GM21360 (cell line): Measurements from ENCODE around the gene ODC1.

ENCODE experiments used
- ATAC-seq: cut with Tn5 transposase; IDR thresholded peaks from one replicate; pipeline ENCODE4 v1.9.1; 2021; ENCODE audit warnings: mild to moderate bottlenecking, moderate library complexity; ENCODE audit not compliant: unreplicated experiment

The ODC1 gene

DNA sequence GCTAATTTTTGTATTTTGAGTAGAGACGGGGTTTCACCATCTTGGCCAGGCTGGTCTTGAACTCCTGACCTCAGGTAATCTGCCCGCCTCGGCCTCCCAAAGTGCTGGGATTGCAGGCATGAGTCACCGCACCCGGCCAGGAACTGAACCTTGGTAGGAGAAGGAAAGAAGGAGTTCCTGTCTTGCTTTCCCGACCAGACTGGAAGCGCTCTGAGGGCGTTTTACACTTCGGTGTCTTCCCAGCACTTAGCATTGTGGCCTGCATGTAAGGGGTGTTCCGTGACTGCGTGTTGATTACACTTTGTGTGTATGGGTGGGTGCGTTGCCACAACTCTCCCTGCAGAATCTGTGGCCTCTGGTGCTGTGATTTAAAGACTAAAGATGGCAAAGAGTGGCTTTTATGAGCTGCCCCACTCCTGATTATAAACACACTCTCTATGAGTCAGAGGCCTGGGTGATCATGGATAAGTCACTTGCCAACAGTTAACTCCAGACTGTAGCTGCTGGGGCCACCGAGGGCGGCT, 46.0 kb downstream of the ODC1 start:
- no peak for ATAC-seq

DNA sequence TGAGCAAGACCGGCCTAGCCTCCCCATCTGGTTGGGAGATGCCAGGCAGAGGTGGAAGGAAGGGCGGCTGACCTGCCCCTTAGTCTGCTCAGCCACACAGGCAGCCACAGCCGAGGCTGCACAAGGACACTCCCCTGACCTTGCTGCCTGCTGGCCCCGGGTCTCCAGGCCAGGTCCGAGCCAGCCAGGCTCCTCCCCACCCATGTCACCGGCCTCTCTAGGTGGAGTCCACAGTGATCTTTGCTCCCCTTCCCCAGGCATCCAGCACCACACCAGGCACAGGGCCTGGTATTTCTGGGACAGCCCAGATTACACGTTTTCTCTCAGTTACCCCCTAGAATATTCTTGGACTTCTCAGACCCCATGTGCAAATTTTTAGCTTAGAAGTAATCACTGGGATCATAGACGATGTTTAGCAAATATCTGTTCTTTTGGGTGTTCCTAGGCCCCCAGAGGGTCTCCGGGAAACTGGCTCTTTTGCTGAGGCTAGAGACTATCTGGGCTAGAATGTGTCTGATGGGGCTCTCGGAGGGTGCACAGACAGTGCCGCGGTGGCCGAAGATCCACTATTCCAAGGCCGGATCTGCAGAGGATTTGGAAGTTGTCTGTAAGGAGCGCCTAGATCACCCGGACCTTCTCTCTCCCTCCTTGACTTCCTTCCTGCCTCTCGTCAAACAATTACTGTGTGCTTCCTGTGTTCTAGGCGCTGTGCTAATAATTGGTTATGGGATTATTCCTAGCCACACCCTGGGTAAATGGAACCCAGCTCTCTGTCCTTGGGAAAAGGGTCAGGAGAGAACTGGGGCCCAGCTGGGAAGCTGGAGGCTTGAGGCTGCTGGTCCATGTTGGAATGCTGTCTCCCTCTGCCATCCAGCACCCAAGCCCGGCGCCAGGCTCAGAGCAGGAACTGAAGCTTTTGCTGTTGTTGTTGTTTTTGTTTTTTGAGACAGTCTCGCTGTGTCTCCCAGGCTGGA, 46.9 kb downstream of the ODC1 start:
- no peak for ATAC-seq

DNA sequence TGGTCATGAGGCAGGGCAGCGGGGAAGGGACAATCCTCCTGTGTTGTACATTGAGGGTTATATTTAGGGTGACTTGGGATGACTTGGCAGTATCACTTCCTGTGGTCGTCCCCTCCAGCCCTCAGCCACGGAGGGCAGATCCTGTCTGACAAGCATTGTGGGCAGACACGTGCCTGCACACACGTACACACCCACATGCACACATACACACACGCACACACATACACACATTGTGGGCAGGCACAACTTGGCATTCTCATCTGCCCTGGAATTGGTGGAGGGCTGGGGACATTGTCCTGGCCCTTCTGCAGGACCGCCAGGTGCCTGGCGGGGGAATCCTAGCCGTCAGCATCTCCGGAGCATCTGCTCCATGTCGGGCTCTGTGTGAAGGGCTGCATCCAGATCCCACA, 47.6 kb downstream of the ODC1 start:
- no peak for ATAC-seq

DNA sequence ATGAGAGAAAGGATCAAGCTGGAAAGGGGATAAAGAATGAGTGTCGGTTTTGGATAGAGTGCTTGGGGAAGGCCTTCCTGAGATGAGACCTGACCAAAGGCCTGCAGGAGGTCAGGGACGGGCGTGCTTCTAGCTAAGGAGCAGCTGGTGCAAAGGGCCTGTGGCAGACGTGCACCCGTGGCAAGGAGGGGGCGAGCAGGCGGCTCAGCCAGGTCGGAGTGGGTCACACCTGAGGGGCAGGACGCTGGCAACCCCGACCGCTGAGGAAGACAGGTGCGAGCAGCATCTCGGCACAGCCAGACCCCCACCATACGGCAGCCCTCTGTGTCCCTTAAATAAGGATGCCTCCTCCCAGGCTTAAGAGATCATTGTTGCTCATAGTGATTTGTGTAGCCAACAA, 48.1 kb downstream of the ODC1 start:
- ATAC-seq, result no peak

DNA sequence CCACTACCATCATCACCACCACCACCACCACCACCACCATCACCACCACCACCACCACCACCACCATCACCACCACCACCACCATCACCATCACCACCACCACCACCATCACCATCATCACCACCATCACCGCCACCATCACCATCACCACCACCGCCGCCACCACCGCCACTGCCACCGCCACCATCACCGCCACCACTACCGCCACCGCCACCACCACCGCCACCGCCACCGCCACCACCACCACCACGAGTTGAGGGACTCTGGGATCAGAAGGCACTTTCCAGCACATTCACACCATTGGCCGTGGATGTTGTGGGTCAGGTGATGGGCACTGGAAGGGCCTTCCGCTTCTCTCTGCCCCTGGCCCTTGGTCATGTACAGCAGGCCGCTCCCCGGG, 48.8 kb downstream of the ODC1 start:
- ATAC-seq, result no peak

DNA sequence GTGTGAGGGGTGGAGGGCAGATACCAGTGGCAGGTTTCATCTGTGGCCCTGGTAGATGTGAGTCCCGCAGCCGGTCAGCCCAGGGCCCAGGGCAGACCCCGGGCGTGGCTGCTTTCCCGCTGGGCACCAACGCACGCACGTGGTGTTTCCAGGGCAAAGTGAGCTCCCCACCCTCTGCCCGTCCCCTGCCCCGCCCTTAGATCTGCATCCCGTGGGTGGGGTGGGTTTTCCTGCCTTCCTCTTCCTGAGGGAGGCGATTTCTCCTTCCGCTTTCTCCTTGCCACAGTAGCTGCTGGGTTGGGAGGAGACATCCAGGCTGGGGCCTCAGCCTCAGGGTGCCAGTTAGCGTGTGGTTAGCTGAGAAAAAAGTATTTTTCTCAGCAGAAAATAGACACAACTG, 49.6 kb downstream of the ODC1 start:
- ATAC-seq, result no peak

DNA sequence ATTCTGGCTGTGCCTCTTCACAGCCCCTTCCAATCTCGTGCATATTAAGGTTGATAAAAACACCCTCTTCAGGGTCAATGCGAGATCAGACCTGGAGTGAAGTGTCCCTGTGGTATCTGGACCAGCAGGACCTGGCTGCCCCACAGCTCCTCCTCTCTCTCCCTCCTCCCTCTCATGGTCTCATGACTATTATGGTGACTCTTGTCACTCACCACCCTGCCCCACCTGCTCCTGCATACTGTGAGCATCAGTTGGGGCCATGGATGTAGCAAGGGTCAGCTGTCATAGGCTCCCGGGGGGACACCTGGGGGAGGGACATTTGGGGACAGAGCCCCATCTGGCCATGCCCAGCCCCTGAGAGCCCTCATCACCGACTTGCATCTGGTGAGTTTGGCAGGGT, 50.2 kb downstream of the ODC1 start:
- no peak for ATAC-seq

DNA sequence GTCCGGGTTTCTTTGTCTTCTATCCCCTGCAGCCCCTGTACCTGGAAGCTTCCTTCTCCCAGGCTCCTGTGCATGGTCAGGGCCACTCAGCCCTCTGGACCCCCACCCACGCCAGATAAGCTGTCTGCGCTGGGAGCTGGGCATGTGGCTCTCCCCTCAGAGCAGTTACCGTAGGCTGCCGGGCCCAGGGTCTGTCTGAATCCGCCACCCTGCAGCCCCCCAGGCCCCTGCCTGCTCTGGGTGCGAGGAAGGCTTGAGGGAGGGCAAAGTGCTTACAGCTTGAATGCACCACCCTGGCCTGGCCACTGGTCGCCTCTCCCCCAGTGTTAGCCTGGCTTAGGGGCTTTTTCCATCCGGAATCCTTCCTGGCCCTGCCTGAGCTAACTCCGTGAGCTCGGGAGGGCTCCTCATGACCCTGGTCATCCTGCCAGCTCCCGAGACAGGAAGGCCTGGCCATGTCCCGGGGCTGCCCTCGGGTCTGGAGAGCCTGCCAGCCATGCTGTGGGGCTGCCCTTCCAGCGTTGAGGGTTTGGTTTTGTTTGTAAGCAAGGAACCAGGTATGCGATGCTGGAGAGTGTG, 50.7 kb downstream of the ODC1 start:
- ATAC-seq, result no peak

DNA sequence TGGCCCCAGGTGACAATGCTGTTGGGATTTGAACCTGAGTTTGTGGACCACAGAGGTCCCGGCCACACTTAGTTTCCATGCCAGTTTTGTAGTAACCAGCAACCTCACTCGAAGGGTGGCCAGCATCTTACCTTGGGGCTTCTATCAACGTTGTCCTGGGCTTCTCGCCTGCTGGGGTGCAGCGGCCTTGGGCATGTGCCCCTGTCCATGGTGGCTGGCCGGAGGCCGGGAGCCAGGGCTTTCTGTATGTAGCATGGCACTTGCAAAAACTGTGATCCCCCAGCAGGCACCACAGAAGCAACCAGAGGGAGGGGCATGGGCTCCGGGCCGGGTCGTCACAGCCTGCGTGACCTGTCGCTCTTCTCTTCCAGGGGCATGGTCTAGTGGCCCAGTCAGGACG, 51.7 kb downstream of the ODC1 start:
- no peak for ATAC-seq

DNA sequence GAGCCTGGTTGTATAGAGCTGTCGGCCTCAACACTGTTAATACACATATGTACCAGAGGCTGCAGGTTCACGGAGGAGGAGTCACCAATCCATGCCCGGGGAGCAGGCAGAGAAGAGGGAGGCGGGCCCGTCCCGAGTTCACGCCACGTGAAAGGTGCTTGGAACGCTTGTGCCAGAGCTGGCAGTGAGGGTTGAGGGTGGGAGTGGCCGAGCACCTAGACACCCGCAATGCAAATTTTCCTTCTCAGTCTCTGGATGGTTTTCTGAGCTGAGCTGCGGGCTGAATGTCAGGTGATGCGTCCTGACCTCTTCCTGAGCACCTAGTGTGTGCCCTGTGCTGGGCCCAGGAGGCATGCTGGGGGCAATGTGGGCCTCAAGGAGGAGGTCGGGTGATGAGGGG, 52.2 kb downstream of the ODC1 start:
- no peak for ATAC-seq

DNA sequence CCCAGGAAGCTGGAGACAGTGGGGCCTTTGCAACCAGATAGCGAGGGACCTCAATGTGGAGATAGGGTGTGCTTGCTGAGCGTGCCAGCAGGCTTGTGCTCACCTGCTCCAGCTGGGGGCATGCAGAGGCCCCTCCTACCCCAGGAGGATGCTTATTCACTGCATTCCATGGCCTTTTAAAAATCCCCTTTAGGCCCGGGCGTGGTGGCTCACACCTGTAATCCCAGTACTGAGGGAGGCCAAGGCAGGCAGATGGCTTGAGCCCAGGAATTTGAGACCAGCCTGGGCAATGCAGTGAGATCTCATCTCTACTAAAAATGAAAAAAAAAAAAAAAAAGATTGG, 54.5 kb downstream of the ODC1 start:
- no peak for ATAC-seq

DNA sequence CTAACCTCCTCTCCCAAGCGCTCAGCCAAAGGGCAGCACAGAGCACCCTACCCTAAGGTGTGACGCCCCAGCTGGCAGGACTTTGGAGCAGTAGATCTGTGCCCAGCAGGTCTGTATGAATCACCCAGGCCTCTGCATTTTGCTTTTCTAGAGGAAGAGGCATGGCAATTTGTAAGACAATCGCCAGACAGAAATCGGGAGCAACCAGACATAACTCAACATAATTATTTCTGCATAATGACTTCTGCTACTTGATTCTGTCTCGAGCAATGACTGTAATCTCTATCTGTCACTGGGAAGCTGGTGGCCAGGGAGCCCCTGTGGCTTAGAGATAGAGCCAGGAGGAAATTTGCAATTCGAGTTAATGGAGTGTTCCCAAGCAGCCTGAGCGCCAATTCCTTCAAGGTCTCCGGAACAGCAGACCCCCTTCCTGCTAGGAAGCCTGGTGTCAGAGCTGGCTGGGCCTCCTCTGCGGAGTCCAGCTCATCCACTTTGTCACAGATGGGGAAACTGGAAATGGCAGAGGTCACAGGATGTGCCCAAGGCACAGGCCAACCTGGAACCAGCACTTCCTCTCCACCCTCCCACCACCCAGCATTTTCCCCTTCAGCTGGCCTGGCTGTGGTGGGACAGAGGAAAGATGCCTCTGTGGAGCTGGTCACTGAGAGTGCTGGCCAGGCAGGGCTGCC, 55.0 kb downstream of the ODC1 start:
- ATAC-seq, result no peak

DNA sequence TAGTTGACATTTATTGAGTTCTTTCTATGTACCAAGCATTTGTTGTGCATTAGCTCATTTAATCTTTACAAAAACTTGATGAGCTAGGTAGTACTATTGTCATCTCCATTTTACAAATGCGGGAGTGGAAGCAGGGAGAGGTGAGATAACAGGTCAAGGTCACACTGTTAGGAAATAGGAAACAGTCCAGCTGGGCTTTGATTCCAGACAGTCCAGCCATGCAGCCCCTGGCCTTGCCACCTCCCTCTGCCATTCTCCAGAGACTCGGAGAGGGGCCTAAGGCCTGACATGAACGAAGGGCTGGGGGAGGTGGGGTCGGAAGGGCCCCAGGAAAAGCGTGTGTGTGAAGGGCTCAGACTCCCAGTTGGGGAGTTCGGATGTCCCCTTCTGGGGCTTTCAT, 55.6 kb downstream of the ODC1 start:
- ATAC-seq, result no peak

DNA sequence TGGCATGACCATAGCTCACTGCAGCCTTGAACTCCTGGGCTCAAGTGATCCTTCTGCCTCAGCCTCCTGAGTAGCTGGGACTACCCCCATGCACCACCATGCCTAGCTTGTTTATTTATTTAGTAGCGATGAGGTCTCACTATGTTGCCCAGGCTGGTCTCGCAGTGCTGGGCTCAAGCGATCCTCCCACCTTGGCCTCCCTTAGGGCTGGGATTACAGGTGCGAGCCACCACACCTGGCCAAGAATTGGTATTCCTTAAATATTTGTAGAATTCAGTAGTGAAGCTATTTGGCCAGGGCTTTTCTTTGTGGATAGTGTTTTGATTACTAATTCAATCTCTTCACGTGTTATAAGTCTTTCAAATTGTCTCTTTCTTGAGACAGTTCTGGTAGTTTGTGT, 56.0 kb downstream of the ODC1 start:
- no peak for ATAC-seq

DNA sequence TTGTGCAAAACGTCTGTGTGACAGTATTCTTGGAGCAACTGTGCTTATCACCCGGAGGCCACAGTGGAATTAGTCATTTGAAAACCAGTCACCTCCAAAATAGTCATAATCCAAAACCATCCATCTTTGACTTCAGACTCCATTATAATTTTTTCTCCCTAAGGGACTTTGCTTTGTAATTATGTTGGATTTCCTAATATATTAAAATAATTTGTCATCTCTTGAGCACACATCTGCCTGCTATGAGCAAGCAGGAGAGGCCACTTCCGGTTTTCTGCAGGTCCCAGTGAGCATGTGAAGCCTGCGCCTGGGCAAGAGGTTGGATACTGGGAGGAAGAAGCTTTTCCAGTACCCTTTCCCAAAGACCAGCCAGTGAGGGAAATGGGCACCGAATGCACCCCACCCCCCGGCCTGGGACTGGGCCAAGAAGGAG, 57.7 kb downstream of the ODC1 start:
- ATAC-seq, result no peak
